ENCODE measurements around the gene C3orf52.

Gene C3orf52

DNA sequence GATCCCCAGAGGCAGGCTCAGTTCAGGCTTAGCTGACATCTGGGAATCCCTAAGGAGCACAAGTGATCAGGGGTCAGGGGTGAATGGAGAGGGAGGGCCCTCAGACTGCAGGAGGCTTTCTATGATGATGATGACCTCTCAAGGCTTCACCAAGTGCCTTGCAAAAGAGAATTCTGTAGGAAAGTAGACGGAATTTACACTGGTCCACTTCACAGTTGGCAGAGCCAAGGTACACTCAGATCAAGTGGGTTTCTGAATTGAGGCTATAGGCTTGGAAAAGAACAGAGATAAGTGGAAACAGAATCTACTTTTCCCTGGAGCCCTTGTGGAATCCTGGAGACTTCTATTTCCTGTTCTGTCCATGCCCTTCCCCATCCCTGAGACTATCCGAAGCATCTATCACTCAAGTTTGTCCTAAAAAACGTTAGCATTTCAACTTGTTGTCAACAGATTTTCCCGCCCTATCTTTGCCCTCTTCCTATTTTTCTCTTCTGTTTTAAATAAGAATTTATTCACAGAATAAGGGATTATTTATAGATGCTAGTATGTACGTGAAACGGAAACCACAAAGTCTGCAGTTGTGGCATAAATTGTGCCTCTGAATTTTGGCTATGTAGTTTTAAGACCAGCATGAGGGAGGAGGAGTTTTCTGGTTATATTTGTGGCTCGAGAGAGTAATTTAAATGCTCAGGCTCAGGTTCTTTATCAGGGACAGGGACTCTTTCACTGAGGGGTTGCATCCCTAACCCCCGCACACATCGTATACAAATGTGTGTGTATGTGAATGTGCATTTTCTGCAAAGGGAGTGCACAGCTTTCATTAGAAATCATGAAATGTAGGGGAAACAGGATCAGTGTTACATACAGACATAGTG lies 34.0 kb downstream of the C3orf52 start:
- no peak for DNase-seq

GRCh38 chr3:112121577-112122547 lies 35.7 kb downstream of the C3orf52 start:
- no peak for DNase-seq

GRCh38 chr3:112122870-112123269 lies 36.7 kb downstream of the C3orf52 start:
- no peak for DNase-seq

DNA sequence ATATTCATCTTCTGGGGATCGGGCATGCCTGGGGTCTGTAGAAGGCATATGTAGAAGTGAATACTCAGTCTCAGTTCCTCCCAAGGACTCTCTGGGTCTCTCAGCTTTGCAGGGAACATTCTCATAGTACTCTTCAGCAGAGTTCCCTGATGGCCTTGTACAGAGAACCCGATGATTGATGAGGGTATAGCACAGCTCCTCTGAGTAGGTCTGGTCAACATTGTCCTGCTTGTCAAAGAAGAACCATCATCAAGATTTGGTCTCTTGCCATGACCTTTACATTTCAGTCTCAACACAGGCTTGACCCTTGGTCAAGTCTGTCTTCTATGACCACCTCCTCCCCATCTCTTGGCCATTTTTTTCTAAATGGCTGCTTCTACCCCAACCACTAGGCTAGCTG lies 37.4 kb downstream of the C3orf52 start:
- DNase-seq = no peak

DNA sequence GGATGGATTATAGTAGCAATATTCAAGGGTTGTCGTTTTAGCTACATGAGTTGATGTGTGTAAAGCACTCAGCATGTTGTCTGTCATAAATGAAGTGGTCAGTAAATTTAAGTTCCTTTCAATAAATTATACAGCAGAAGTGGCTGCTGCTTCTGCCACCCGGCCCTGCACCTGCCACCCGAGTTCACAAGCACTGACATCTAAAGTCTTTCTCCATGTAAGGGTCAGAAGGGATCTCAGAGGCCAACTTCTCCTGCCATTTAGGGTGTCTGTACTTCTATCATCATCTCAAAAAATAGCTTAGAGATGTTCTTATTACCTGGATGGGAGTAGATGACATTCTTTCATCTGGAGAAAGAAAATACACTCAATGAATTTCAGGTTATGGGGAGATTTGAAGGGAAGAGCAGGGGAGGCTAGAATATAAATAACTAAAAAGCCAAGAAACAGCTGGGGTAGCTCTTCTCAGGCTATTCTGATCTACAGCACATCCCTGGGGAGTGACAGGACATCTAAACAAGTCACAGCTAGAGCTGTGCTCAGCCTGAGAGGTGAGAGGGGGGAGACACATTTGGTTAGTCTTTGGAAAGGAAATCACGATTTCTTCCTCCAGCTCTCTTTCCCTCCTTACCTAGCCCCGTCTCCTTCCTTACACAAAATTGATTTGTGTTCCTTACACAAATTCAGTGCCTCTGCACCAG lies 38.9 kb downstream of the C3orf52 start:
- DNase-seq = no peak

- DNase-seq = no peak
Measured at GRCh38 chr3:112126511-112126911, 40.3 kb downstream of the C3orf52 start.

DNA sequence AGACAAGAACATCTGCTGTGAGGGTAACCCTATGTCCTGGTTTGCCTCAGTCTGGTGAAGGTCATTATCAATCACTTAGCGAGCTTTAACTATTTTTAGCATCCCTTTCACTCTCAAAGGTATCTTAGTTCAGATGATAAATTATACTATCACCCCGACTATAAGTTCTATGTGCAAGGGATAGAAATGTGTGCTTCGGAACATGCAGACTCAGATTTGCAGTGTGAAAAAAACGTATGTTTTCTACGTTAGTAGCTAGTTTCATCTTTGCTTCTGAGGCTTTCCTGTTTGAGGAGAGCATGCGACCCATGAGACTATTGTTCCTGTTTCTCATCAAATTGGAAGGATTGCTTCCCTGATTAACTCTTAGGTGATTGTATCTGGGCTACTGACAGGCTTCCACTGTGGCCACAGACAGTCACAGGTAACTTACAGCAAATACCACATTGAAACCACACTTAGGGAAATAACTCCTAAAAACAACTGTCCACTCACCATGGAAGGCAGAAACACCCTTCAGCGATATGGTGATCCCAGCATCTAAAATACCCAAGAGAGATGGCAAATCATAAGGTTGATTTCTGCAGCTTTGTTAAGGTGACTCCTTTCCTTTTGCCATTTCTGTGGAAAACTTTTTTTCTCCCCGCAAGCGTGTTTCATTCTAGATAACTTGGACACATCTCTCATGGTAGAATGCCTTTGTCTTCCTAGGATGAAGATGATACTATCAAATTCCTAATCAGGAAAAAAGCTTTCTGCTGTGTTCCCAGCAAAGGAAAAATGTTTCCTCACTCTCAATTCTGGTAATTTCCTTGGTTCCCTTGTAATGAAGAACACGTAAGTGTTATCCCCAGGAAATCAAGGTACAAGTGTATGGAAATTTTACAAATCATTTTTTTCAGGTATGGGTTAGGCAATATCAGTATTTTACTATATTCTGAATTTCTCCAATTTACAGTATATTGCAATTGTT lies 41.6 kb downstream of the C3orf52 start:
- no peak for DNase-seq

- DNase-seq = no peak
Measured at GRCh38 chr3:112128843-112129727, 42.9 kb downstream of the C3orf52 start.

GRCh38 chr3:112129925-112130637 lies 43.9 kb downstream of the C3orf52 start:
- no peak for DNase-seq

DNA sequence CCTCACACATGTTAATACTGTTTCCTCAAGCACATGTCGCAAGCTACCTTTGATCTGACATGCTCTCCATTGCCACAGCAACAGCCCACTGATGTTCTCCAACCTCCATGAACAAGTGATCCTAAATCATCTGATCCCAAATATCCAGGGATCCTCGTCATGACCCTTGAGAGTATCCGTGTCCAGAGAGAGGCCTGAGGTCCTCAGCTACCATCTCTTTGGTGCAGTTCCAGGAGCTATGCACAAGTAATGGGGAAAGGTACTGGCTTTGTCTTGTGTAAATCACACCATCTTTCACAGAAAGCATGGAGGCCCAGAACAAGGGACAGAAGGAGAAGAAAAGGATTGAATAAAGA lies 44.4 kb downstream of the C3orf52 start:
- no peak for DNase-seq

DNA sequence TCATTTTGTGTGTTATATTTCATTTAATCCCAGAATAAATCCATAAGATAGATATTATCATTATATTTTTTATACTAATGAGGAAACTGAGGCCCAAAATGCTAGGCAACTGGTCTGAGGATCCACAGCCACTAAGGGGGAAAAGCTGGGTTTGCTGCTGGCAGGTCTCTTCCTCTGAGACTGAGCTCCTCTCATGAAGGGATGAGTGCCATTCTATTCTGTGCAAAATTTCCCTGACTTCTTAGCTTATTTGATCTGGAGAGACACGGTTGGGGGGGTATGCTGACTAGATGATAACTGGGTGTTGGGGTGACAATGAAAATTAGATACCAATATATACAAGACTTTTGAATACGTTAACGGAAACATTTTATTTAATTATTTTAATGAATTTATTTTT lies 44.9 kb downstream of the C3orf52 start:
- DNase-seq = no peak

DNA sequence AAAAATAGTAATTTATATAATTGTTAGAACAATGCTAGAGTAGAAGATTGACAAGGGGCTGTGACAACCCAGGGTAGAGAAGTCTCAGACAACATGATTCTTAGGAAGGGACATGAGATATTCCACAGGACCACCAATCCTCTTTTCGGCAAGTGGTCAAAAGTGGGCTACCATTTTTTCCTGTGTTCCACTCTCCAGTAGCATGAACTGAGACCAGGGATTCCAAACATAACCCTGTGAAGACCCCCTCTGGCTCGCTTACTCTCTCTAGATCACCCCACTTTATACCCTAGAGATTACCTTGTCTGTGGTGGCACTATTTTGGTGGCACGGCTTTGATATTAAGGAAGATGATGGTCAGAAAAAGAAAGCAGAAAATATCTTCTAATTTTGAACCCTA lies 45.9 kb downstream of the C3orf52 start:
- DNase-seq = no peak

DNA sequence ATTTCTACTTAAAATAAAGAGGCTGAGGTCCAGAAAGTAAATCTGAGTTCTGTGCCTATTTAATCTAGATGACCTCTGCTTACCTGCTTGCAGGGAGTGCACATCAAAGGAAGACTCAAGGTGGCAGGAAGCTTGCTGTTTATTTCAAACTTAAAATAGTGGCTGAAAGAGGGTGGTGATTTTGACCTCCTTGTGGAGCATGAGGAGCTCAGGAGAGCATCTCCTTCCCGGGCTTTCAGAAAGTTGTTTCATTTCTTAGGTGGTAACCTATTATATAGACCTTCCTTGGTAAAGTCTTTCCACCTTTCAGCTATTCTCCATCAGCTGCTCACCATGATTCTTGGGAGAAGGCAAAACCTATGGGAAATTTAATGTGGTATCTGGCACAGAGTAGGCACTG lies 46.4 kb downstream of the C3orf52 start:
- no peak for DNase-seq

DNA sequence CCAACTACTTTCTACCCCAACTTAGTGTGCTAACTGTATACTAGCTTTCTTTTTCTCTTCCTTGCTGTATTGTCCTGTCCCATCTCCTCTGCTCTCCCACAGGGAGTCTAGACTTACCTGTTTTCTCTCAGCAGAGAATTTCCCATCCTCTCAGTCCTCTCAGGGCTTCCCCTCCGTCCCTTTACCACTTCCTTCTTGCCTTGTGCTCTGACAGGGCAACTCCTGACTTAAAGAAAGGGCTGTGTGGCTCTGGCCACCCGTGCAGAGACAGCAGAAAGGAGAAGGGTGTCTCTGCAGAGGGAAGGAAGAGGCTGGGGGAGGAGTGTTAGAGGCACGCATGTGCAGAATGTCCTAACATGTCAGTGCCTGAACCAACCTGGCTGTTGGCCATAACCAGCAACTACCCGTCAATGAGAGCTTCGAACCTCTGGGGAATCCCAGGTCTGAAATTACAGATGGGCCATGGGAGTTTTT lies 46.8 kb downstream of the C3orf52 start, which contains the start of gene GCSAM:
Gene GCSAM, minus strand, starts transcription at position 274 of the 474 bp plus-strand sequence. Its CDS starts 128 bp downstream, at position 146.
- peak; percentile 38 for DNase-seq

- no peak for DNase-seq
Measured at GRCh38 chr3:112133626-112134334, 47.6 kb downstream of the C3orf52 start.

DNA sequence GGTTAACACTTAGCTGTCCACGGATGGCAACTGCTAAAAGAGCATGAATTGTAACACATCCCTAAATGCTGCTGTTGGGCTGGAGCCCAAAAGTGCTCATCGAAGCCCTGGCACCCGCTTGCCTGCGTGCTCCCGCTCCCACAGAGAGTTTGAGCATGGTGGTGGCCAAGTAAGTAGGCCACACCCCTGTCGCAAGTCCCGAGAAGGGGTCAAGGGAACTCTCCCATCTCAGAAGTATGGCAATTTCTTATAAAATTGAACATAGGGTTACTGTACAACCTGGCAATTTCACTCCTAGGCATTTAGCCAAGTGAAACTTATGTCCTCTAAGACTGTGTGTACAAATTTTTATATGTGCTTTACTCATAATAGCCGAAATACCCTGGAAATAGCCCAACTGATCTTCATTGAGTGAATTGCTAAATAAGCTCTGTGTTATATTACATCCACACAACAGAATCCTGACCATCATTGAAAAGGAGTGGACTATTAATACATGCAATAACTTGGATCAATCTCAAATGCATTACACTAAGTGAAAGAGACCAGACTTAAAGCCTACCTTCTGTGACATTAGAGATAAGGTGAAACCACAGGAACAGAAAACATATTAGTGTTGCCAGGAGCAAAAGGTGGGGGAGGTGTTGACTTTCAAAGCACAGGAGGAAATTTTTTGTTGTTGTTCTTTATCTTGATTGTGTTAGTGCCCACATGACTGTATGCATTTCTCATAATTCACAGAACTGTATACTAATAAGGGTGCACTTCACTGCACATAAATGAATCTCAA lies 48.3 kb downstream of the C3orf52 start:
- DNase-seq = no peak

DNA sequence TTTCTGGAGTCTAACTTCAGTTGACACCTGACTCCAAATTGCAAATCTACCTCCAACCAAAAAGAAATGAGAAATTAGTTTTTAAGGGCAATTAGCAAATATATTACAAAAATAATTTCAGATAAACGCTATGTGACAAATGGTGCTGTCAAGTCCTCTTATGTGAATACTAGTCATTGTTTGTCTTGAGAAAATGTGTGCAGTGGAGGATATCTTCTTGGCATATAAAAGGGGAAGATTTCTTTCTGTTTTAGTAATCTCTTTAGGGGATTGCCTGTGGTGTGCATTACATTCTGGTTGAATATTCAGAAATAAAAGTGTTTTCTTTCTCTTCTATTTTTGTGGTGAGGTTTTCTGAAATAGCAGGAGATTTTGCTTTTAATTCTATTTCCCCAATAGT lies 49.9 kb downstream of the C3orf52 start:
- no peak for DNase-seq

DNA sequence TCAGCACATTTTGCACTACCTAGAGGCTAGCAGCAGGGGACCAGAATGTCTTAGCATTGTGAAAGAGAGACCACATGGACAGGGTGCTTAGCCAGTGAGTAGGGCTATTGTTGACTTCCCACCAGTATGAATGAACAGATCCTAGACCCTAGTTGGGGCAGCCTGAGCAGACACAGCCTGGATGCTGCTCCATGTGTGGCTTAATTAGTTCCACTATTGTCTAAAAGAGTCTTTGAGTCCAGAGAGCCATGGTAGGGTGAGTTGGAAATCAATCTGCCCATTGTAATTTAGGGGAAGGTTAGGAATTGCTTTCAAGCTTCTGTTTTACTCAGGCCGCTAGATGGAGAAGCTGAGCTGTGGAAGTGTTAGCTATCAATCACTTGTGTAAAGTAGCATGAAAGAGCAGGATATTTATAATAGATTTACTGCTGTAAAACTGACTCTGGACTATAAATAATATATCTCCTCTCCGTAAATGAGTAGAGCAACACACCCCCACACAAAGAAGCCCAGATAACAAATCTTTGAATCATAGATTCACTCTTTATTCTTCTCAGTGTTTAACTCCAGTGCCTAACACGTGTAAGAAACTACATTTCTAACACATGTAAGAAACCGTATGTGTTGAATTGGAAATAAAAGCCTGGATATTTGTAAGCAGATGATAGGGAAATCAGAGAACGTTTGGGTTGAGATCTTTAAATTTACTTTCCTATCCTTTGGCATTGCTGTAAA lies 50.9 kb downstream of the C3orf52 start:
- peak; percentile 8 for DNase-seq

All from DMS 273 treated with DMSO at 0.1 percent for 48 hours (cell line).